Myocyte (in vitro differentiated cells): Measurements from ENCODE around the gene APOC3. TPM values are rescaled to one million over a fixed set of nuclear protein-coding genes. Genes with fewer than 3 reads are reported as not detected.
"Not testable (repeated sequence)": the region's sequence is repeated elsewhere in the genome, so short reads cannot be mapped to it uniquely, and the experiment has no call there.

ENCODE experiments used
- DNase-seq: peaks from one replicate; pipeline ENCODE4 v3.0.0-alpha.2; 2012; ENCODE audit warnings: low read depth
- total RNA-seq: library from RNA; depleted of rRNA; stranded (reverse); fragments of >200 nt; gene quantifications from 2 replicates; pipeline ENCODE4 v1.2.3, GENCODE V29; 2014

The APOC3 gene
- total RNA-seq, 1 donor from 2014 or later = not detected

GRCh38 chr11:116830184-116830912 lies 641 bp downstream of the APOC3 start:
- DNase-seq = no peak

- no peak for DNase-seq
Observed at GRCh38 chr11:116831790-116832349, 2.2 kb downstream of the APOC3 start.

- no peak for DNase-seq
Observed at GRCh38 chr11:116832350-116833290, 2.9 kb downstream of the APOC3 start.

- DNase-seq = no peak
Observed at GRCh38 chr11:116833491-116833815, 3.7 kb downstream of the APOC3 start.

GRCh38 chr11:116833816-116834534 lies 4.3 kb downstream of the APOC3 start:
- DNase-seq = no peak

GRCh38 chr11:116834535-116835041 lies 4.9 kb downstream of the APOC3 start:
- DNase-seq = not testable (repeated sequence)

- DNase-seq = no peak
Observed at GRCh38 chr11:116835042-116835772, 5.5 kb downstream of the APOC3 start.

- DNase-seq = peak; percentile 72
Observed at GRCh38 chr11:116835791-116836631, 6.3 kb downstream of the APOC3 start.

- DNase-seq = no peak
Observed at GRCh38 chr11:116836632-116836991, 6.9 kb downstream of the APOC3 start.

GRCh38 chr11:116837231-116838091 lies 7.8 kb downstream of the APOC3 start, which contains the start of gene APOA1:
APOA1 (minus strand) TSS chr11:116837622; CDS start chr11:116837387, 235 bp downstream.
- no peak for DNase-seq

- no peak for DNase-seq
Observed at GRCh38 chr11:116838321-116839084, 8.8 kb downstream of the APOC3 start.

GRCh38 chr11:116840224-116840745 lies 10.6 kb downstream of the APOC3 start:
- peak; percentile 47 for DNase-seq

- no peak for DNase-seq
Observed at GRCh38 chr11:116840746-116841296, 11.1 kb downstream of the APOC3 start.

GRCh38 chr11:116842117-116842516 lies 12.4 kb downstream of the APOC3 start:
- DNase-seq = no peak

- DNase-seq = no peak
Observed at GRCh38 chr11:116842909-116843308, 13.2 kb downstream of the APOC3 start.

GRCh38 chr11:116843661-116844060 lies 14.0 kb downstream of the APOC3 start:
- no peak for DNase-seq

GRCh38 chr11:116844722-116845121 lies 15.0 kb downstream of the APOC3 start:
- no peak for DNase-seq
